HG03354 (cell line): ENCODE measurements around the gene OLFML2B.

Experiments
- ATAC-seq: cut with Tn5 transposase; IDR thresholded peaks from one replicate; pipeline ENCODE4 v1.9.1; 2021; ENCODE audit warnings: mild to moderate bottlenecking; ENCODE audit not compliant: unreplicated experiment, poor library complexity, severe bottlenecking

OLFML2B gene

GRCh38 chr1:161983725-161984124, 39.9 kb downstream of the OLFML2B start:
- ATAC-seq: no peak

GRCh38 chr1:161982917-161983316, 40.8 kb downstream of the OLFML2B start:
- no peak for ATAC-seq

- ATAC-seq: no peak
Measured at GRCh38 chr1:161982507-161982895, 41.2 kb downstream of the OLFML2B start.

GRCh38 chr1:161981735-161982506, 41.7 kb downstream of the OLFML2B start:
- no peak for ATAC-seq

GRCh38 chr1:161981126-161981525, 42.5 kb downstream of the OLFML2B start:
- ATAC-seq: no peak

GRCh38 chr1:161978011-161978790, 45.5 kb downstream of the OLFML2B start:
- ATAC-seq: no peak

- ATAC-seq: no peak
Measured at GRCh38 chr1:161973924-161974845, 49.5 kb downstream of the OLFML2B start.

GRCh38 chr1:161972828-161973227, 50.8 kb downstream of the OLFML2B start:
- no peak for ATAC-seq

GRCh38 chr1:161970633-161971032, 53.0 kb downstream of the OLFML2B start:
- ATAC-seq: no peak

- ATAC-seq: no peak
Measured at GRCh38 chr1:161970036-161970435, 53.6 kb downstream of the OLFML2B start.

- no peak for ATAC-seq
Measured at GRCh38 chr1:161966067-161966466, 57.6 kb downstream of the OLFML2B start.

- peak; percentile 79 for ATAC-seq
Measured at GRCh38 chr1:161962091-161962887, 61.4 kb downstream of the OLFML2B start.

- no peak for ATAC-seq
Measured at GRCh38 chr1:161958425-161958824, 65.2 kb downstream of the OLFML2B start.

- ATAC-seq: no peak
Measured at GRCh38 chr1:161956930-161957329, 66.7 kb downstream of the OLFML2B start.

- no peak for ATAC-seq
Measured at GRCh38 chr1:161956097-161956496, 67.6 kb downstream of the OLFML2B start.

- ATAC-seq: no peak
Measured at GRCh38 chr1:161955606-161956005, 68.1 kb downstream of the OLFML2B start.

GRCh38 chr1:161954466-161954865, 69.2 kb downstream of the OLFML2B start:
- no peak for ATAC-seq

- no peak for ATAC-seq
Measured at GRCh38 chr1:161954050-161954449, 69.6 kb downstream of the OLFML2B start.

- ATAC-seq: no peak
Measured at GRCh38 chr1:161953256-161953920, 70.3 kb downstream of the OLFML2B start.
